OCI-M2 (cell line): Measurements from ENCODE around the gene SH3RF1.

Source experiments
- DNase-seq: peaks from one replicate; lab custom pipeline; 2025; ENCODE audit not compliant: unreplicated experiment; lab: John Stamatoyannopoulos, UW

SH3RF1 gene

GRCh38 chr4:169139021-169139420 is 131.7 kb downstream of the SH3RF1 start:
- DNase-seq: no peak

GRCh38 chr4:169137558-169137920 is 133.2 kb downstream of the SH3RF1 start:
- no peak for DNase-seq

GRCh38 chr4:169136796-169137557 is 133.8 kb downstream of the SH3RF1 start:
- no peak for DNase-seq

- no peak for DNase-seq
These were observed 134.4 kb downstream of the SH3RF1 start for GRCh38 chr4:169136330-169136729.

- DNase-seq: no peak
These were observed 135.0 kb downstream of the SH3RF1 start for GRCh38 chr4:169135776-169136175.

- no peak for DNase-seq
These were observed 136.8 kb downstream of the SH3RF1 start for GRCh38 chr4:169133932-169134331.

- no peak for DNase-seq
These were observed 138.0 kb downstream of the SH3RF1 start for GRCh38 chr4:169132561-169133305.

GRCh38 chr4:169131556-169132208 is 139.1 kb downstream of the SH3RF1 start:
- no peak for DNase-seq

- DNase-seq: no peak
These were observed 141.9 kb downstream of the SH3RF1 start for GRCh38 chr4:169128902-169129301.

- no peak for DNase-seq
These were observed 143.4 kb downstream of the SH3RF1 start for GRCh38 chr4:169127314-169127713.

- no peak for DNase-seq
These were observed 146.1 kb downstream of the SH3RF1 start for GRCh38 chr4:169124661-169125060.

GRCh38 chr4:169122422-169122821 is 148.3 kb downstream of the SH3RF1 start:
- DNase-seq: no peak

- DNase-seq: no peak
These were observed 148.8 kb downstream of the SH3RF1 start for GRCh38 chr4:169121861-169122382.

GRCh38 chr4:169120624-169121023 is 150.1 kb downstream of the SH3RF1 start:
- DNase-seq: no peak

GRCh38 chr4:169119536-169119935 is 151.2 kb downstream of the SH3RF1 start:
- no peak for DNase-seq

- DNase-seq: no peak
These were observed 153.1 kb downstream of the SH3RF1 start for GRCh38 chr4:169117591-169118081.

GRCh38 chr4:169116270-169116901 is 154.4 kb downstream of the SH3RF1 start:
- no peak for DNase-seq

- no peak for DNase-seq
These were observed 154.9 kb downstream of the SH3RF1 start for GRCh38 chr4:169115897-169116254.

- no peak for DNase-seq
These were observed 155.4 kb downstream of the SH3RF1 start for GRCh38 chr4:169115144-169115896.

- DNase-seq: no peak
These were observed 156.3 kb downstream of the SH3RF1 start for GRCh38 chr4:169114341-169114974.
